Endothelial cell of umbilical vein (primary cell): Measurements from ENCODE around the gene OR10H1.

ENCODE experiments used
- EZH2 ChIP-seq: IDR thresholded peaks from 2 replicates; pipeline ENCODE4 v1.6.1; 2012; ENCODE audit warnings: borderline replicate concordance, low read depth, mild to moderate bottlenecking, moderate library complexity, low read length, inconsistent platforms; ENCODE audit not compliant: severe bottlenecking
- POLR2A ChIP-seq: IDR thresholded peaks from 2 replicates; pipeline ENCODE4 v1.6.1; 2012; ENCODE audit warnings: low read depth, mild to moderate bottlenecking, control low read depth, low read length
- TF ChIP-seq, protein P1 (sequence below), 2 donors: IDR thresholded peaks; 1 replicate in 1 of 2; 2 replicates in 1 of 2; pipeline ENCODE4 v1.5.1; 2011; ENCODE audit warnings: low read length in 2 of 2, mild to moderate bottlenecking in 2 of 2, moderate library complexity in 2 of 2, control low read depth in 1 of 2, inconsistent platforms in 1 of 2, low read depth in 1 of 2; ENCODE audit not compliant: insufficient read depth in 1 of 2; ENCODE audit errors: extremely low read depth in 1 of 2
- TF ChIP-seq, protein P2 (sequence below): IDR thresholded peaks from 2 replicates; pipeline ENCODE4 v1.6.1; 2011; ENCODE audit not compliant: insufficient read depth, insufficient read length

- TF ChIP-seq POLR2A (no peak), EZH2 (no peak)
- TF ChIP-seq, protein P1, sequence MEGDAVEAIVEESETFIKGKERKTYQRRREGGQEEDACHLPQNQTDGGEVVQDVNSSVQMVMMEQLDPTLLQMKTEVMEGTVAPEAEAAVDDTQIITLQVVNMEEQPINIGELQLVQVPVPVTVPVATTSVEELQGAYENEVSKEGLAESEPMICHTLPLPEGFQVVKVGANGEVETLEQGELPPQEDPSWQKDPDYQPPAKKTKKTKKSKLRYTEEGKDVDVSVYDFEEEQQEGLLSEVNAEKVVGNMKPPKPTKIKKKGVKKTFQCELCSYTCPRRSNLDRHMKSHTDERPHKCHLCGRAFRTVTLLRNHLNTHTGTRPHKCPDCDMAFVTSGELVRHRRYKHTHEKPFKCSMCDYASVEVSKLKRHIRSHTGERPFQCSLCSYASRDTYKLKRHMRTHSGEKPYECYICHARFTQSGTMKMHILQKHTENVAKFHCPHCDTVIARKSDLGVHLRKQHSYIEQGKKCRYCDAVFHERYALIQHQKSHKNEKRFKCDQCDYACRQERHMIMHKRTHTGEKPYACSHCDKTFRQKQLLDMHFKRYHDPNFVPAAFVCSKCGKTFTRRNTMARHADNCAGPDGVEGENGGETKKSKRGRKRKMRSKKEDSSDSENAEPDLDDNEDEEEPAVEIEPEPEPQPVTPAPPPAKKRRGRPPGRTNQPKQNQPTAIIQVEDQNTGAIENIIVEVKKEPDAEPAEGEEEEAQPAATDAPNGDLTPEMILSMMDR (IDR thresholded peaks at IDR 0.05; ENCODE audit: extremely low read depth in 1 of 2, insufficient read depth in 1 of 2, low read depth in 1 of 2, low read length in 2 of 2) = no peak
- TF ChIP-seq, protein P2, sequence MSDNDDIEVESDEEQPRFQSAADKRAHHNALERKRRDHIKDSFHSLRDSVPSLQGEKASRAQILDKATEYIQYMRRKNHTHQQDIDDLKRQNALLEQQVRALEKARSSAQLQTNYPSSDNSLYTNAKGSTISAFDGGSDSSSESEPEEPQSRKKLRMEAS = no peak
Observed at GRCh38 chr19:15776264-15776663, 39.2 kb downstream of the OR10H1 start.
